Kidney (tissue), 14 donors: ENCODE results near the gene PITX2. TPM values are rescaled to one million over a fixed set of nuclear protein-coding genes. Genes with fewer than 3 reads are reported as not detected.

Experiments used
- DNase-seq, 5 donors: peaks; one replicate each; pipeline ENCODE4 v3.0.0-alpha.2; 2013 to 2020
- FAIRE-seq: peaks from 2 replicates; lab custom pipeline; 2012; peaks lifted over from hg19 to GRCh38; lab: Jason Lieb, UNC
- H3K27ac ChIP-seq, 2 donors: one replicate each; pipeline ENCODE4 v1.7.0; 2013; ENCODE audit warnings: low read depth in 2 of 2, low read length in 2 of 2, inconsistent platforms in 1 of 2
- H3K27me3 ChIP-seq: one replicate; pipeline ENCODE4 v1.7.1; 2013; ENCODE audit warnings: low read length, inconsistent platforms; ENCODE audit not compliant: control insufficient read depth, insufficient read depth
- H3K36me3 ChIP-seq, 3 donors: one replicate each; pipeline versions ENCODE4 v1.7.0 to v1.7.1; 2013; ENCODE audit warnings: low read length in 3 of 3, control low read depth in 1 of 3, inconsistent platforms in 1 of 3; ENCODE audit not compliant: insufficient read depth in 3 of 3, control insufficient read depth in 2 of 3
- H3K4me1 ChIP-seq, 3 donors: one replicate each; pipeline versions ENCODE4 v1.7.0 to v1.7.1; 2013; ENCODE audit warnings: low read length in 3 of 3, inconsistent platforms in 1 of 3, low read depth in 1 of 3; ENCODE audit not compliant: control insufficient read depth in 2 of 3, insufficient read depth in 2 of 3
- H3K4me3 ChIP-seq, 3 donors: one replicate each; pipeline versions ENCODE4 v1.7.0 to v1.8.1; 2013; ENCODE audit warnings: low read length in 3 of 3, control low read depth in 1 of 3, inconsistent platforms in 1 of 3
- H3K9ac ChIP-seq, 3 donors: one replicate each; pipeline versions ENCODE4 v1.7.0 to v1.7.1; 2013; ENCODE audit warnings: low read length in 3 of 3, control low read depth in 1 of 3, inconsistent platforms in 1 of 3
- H3K9me3 ChIP-seq, 3 donors: one replicate each; pipeline versions ENCODE4 v1.7.0 to v1.7.1; 2013; ENCODE audit warnings: low read length in 3 of 3, control low read depth in 1 of 3, inconsistent platforms in 1 of 3; ENCODE audit not compliant: control insufficient read depth in 2 of 3, insufficient read depth in 1 of 3
- CTCF ChIP-seq: IDR thresholded peaks from 3 replicates; pipeline ENCODE4 v1.5.1; 2012; ENCODE audit warnings: mild to moderate bottlenecking, moderate library complexity, borderline replicate concordance; ENCODE audit not compliant: insufficient read depth; ENCODE audit errors: extremely low read depth
- intact Hi-C: fragments of 100-400 bp; cut with DNase I; formaldehyde crosslinking; loops from one replicate; pipeline ENCODE4 v1.11.1; 2022
- polyA plus RNA-seq: library from polyadenylated mRNA; stranded (reverse); fragments of 350-450 nt; fragmentation: Illumina TruSeq; extraction: RNeasy Lipid Tissue Mini Kit (QIAGEN cat#74804); gene quantifications from one replicate; pipeline ENCODE4 v1.2.3, GENCODE V29; 2014; ENCODE audit warnings: low read depth, low replicate concordance; ENCODE audit not compliant: insufficient read depth
- total RNA-seq: library from RNA; stranded (reverse); fragmentation: NEBNext Ultra II Directional; extraction: Animal tissue kit (Norgen Biotek cat#: 25700); gene quantifications from one replicate; pipeline ENCODE4 v1.2.1, GENCODE V29; 2021
- donor health status: control.
- donor health status: control.
- donor health status: control.
- donor health status: control.
- donor health status: control.
- donor health status: DM: yes; HTN: yes; CAD: no.
- donor health status: Normal renal cell carcinoma (clear cell type).

PITX2 gene
- total and polyA plus RNA-seq, 2 donors from 2014 or later, result 0.71 to 3.2 TPM

- Histone ChIP-seq H3K36me3 (no peaks in the 10 kb centered on the region), H3K27me3 (no peaks in the 10 kb centered on the region), H3K4me1 (no peaks in the 10 kb centered on the region), H3K4me3 (no peak overlapping the region), H3K27ac (no peak overlapping the region), H3K9me3 (peaks cover 0 to 3% (median under 1%) of the 10 kb centered on the region in 3 donors), H3K9ac (no peak overlapping the region)
- intact Hi-C loops, result no loop called here
- no peak for DNase-seq
- no peak for TF ChIP-seq CTCF
- no peak for FAIRE-seq
Measured at GRCh38 chr4:110602061-110602460, 20.8 kb downstream of the PITX2 start.

- Histone ChIP-seq H3K9ac (no peak overlapping the region), H3K4me1 (no peaks in the 10 kb centered on the region), H3K27me3 (no peaks in the 10 kb centered on the region), H3K36me3 (no peaks in the 10 kb centered on the region), H3K9me3 (peaks cover 0 to 9% (median 8%) of the 10 kb centered on the region in 3 donors), H3K4me3 (no peak overlapping the region), H3K27ac (no peak overlapping the region)
- intact Hi-C loops, result no loop called here
- DNase-seq (no peak), FAIRE-seq (no peak)
- TF ChIP-seq CTCF, result no peak
Measured at GRCh38 chr4:110597582-110597981, 25.3 kb downstream of the PITX2 start.

- Histone ChIP-seq H3K9me3 (peaks cover 0 to 9% (median 8%) of the 10 kb centered on the region in 3 donors), H3K4me1 (no peaks in the 10 kb centered on the region), H3K36me3 (no peaks in the 10 kb centered on the region), H3K4me3 (no peak overlapping the region), H3K9ac (no peak overlapping the region), H3K27me3 (no peaks in the 10 kb centered on the region), H3K27ac (no peak overlapping the region)
- DNase-seq (no peak), FAIRE-seq (no peak)
- TF ChIP-seq CTCF, result no peak
- intact Hi-C loops, result no loop called here
Measured at GRCh38 chr4:110596431-110596830, 26.4 kb downstream of the PITX2 start.

- intact Hi-C loops, result no loop called here
- peaks cover 0 to 9% (median 8%) of the 10 kb centered on the region in 3 donors for H3K9me3 ChIP-seq
- FAIRE-seq, result no peak
Measured at GRCh38 chr4:110595583-110595982, 27.3 kb downstream of the PITX2 start.

More at GRCh38 chr4:110595583-110595982, 27.3 kb downstream of the PITX2 start:
- Histone ChIP-seq H3K9ac (no peak overlapping the region), H3K4me1 (no peaks in the 10 kb centered on the region), H3K36me3 (no peaks in the 10 kb centered on the region), H3K27me3 (no peaks in the 10 kb centered on the region), H3K27ac (no peak overlapping the region), H3K4me3 (no peak overlapping the region)
- TF ChIP-seq CTCF, result no peak
- DNase-seq, result no peak
